ENCODE measurements around the gene SPP1.

- TF ChIP-seq ZNF133 (tag by site-specific recombination; IDR thresholded peaks at IDR 0.05) (no peak), ZNF548 (tag by site-specific recombination; IDR thresholded peaks at IDR 0.05) (no peak)
Measured at GRCh38 chr4:88028946-88029345, 53.4 kb downstream of the SPP1 start.
